Sigmoid colon (tissue), 7 donors: Measurements from ENCODE around the gene GRB2. TPM values are rescaled to one million over a fixed set of nuclear protein-coding genes. Genes with fewer than 3 reads are reported as not detected.

ENCODE experiments used
- DNase-seq: peaks from one replicate; pipeline ENCODE4 v3.0.0-alpha.2; 2019
- H3K27ac ChIP-seq, 4 donors: fragments of 200-600 bp; sonication (generic); one replicate each; pipeline ENCODE4 v1.5.1; 2016 to 2019; ENCODE audit warnings: mild to moderate bottlenecking in 1 of 4
- H3K27me3 ChIP-seq, 3 donors: fragments of 200-600 bp; sonication (generic); one replicate each; pipeline ENCODE4 v1.5.1; 2019; ENCODE audit warnings: mild to moderate bottlenecking in 1 of 3
- H3K36me3 ChIP-seq, 4 donors: fragments of 200-600 bp; sonication (generic); one replicate each; pipeline ENCODE4 v1.5.1; 2016 to 2019
- H3K4me1 ChIP-seq, 4 donors: fragments of 200-600 bp; sonication (generic); one replicate each; pipeline ENCODE4 v1.5.1; 2017 to 2019
- H3K4me3 ChIP-seq, 4 donors: fragments of 200-600 bp; sonication (generic); one replicate each; pipeline ENCODE4 v1.5.1; 2017 to 2019; ENCODE audit warnings: mild to moderate bottlenecking in 2 of 4, moderate library complexity in 1 of 4
- H3K9me3 ChIP-seq, 4 donors: fragments of 200-600 bp in 3 of 4; sonication (generic) in 3 of 4; one replicate each; pipeline versions ENCODE4 v1.5.1 to v1.6.1; 2013 to 2019
- EP300 ChIP-seq, 4 donors: sonication (generic); formaldehyde crosslinking; IDR thresholded peaks; one replicate each; pipeline ENCODE4 v1.6.1; 2017; ENCODE audit warnings: antibody characterized with exemption in 4 of 4
- POLR2A ChIP-seq, 2 donors: fragments of 450-650 bp; IDR thresholded peaks; one replicate each; pipeline ENCODE4 v1.6.1; 2016; ENCODE audit warnings: antibody characterized with exemption in 2 of 2, mild to moderate bottlenecking in 2 of 2, moderate library complexity in 2 of 2
- POLR2AphosphoS5 ChIP-seq, 4 donors: sonication (generic); formaldehyde crosslinking; IDR thresholded peaks; one replicate each; pipeline ENCODE4 v1.6.1; 2017; ENCODE audit warnings: antibody characterized with exemption in 4 of 4
- WGBS, 2 donors: extraction: QIAGEN DNeasy Blood & Tissue Kit; methylation state at CpG; one replicate each; pipeline ENCODE4 v1.1.7; 2013; 5-methylcytosine and 5-hydroxymethylcytosine counted together
- intact Hi-C: fragments of 100-400 bp; cut with DNase I; formaldehyde crosslinking; loops from one replicate; pipeline ENCODE4 v1.15.1; 2023
- polyA plus RNA-seq, 3 donors: library from polyadenylated mRNA; stranded (reverse); fragments of 200-250 nt; gene quantifications; one replicate each; pipeline ENCODE4 v1.2.3, GENCODE V29; 2013
- total RNA-seq, 4 donors: library from RNA; depleted of rRNA; stranded (reverse); fragments of >200 nt; gene quantifications; one replicate each; pipeline ENCODE4 v1.1.0, GENCODE V29; 2016
- TF ChIP-seq, protein P1 (sequence below), 4 experiments: fragments of 450-650 bp in 3 of 4; fragments of 200-600 bp in 1 of 4; IDR thresholded peaks; one replicate each; pipeline ENCODE4 v1.5.1; 2016 to 2019; ENCODE audit warnings: antibody characterized with exemption in 4 of 4, mild to moderate bottlenecking in 3 of 4, moderate library complexity in 2 of 4
- donor health status: healthy with polysubstance abuse.
- donor health status: Bipolar disorder and iron deficiency.
- donor health status: healthy.

GRB2 gene
- total and polyA plus RNA-seq, 7 donors: 56.5 to 103 (median 81.3) TPM

DNA sequence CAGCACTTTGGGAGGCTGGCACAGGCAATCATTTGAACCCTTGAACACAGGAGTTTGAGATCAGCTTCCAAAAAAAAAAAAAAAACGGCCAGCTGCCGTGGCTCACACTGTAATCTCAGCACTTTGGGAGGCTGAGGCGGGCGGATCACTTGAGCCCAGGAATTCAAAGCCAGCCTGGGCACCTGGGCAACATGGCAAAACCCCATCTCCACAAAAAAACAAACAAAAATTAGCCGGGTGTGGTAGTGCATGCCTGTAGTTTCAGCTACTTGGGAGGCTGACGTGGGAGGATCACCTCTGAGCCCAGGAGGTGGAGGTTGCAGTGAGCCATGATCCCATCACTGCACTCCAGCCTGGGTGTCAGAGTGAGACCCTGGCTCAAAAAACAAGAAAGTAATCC lies 39.0 kb downstream of the GRB2 start:
- Histone ChIP-seq H3K4me3 (no peak overlapping the region), H3K27ac (no peak overlapping the region), H3K4me1 (peaks cover 0 to 78% (median 63%) of the 10 kb centered on the region in 4 donors), H3K9me3 (no peaks in the 10 kb centered on the region), H3K27me3 (no peaks in the 10 kb centered on the region), H3K36me3 (no peaks in the 10 kb centered on the region)
- 26 to 61% methylated on average over 6 of the region's 6 CpGs for WGBS, 2 donors
- no peak for DNase-seq
- TF ChIP-seq POLR2AphosphoS5 (IDR thresholded peaks at IDR 0.05): no peak
- TF ChIP-seq POLR2A (IDR thresholded peaks at IDR 0.05): no peak
- TF ChIP-seq, protein P1, sequence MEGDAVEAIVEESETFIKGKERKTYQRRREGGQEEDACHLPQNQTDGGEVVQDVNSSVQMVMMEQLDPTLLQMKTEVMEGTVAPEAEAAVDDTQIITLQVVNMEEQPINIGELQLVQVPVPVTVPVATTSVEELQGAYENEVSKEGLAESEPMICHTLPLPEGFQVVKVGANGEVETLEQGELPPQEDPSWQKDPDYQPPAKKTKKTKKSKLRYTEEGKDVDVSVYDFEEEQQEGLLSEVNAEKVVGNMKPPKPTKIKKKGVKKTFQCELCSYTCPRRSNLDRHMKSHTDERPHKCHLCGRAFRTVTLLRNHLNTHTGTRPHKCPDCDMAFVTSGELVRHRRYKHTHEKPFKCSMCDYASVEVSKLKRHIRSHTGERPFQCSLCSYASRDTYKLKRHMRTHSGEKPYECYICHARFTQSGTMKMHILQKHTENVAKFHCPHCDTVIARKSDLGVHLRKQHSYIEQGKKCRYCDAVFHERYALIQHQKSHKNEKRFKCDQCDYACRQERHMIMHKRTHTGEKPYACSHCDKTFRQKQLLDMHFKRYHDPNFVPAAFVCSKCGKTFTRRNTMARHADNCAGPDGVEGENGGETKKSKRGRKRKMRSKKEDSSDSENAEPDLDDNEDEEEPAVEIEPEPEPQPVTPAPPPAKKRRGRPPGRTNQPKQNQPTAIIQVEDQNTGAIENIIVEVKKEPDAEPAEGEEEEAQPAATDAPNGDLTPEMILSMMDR (IDR thresholded peaks at IDR 0.05): no peak
- intact Hi-C loops: no loop called here

DNA sequence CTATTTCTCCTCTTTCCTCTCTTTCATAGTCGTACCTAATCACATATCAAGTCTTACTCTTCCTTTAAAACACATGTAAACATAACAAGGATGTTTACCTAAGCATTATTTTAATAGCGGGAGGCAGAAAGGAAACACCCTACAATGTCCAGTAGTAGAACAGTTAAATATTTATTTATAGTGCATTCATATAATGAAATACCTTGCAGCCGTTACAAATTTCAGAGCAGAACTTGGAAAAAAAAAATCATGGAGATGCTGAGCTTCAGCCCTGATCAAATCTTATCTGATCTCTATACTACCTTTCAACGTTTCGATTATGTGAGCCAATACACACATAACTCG lies 39.6 kb downstream of the GRB2 start:
- WGBS, 2 donors: 22 to 51% methylated on average over 6 of the region's 6 CpGs
- Histone ChIP-seq H3K4me3 (no peak overlapping the region), H3K9me3 (no peaks in the 10 kb centered on the region), H3K27me3 (no peaks in the 10 kb centered on the region), H3K27ac (no peak overlapping the region), H3K4me1 (peaks cover 0 to 78% (median 63%) of the 10 kb centered on the region in 4 donors), H3K36me3 (no peaks in the 10 kb centered on the region)
- intact Hi-C loops: no loop called here
- DNase-seq: no peak
- no peak for TF ChIP-seq POLR2A (IDR thresholded peaks at IDR 0.05)
- TF ChIP-seq, protein P1 (IDR thresholded peaks at IDR 0.05): no peak
- TF ChIP-seq EP300 (IDR thresholded peaks at IDR 0.05): no peak
- TF ChIP-seq POLR2AphosphoS5 (IDR thresholded peaks at IDR 0.05): no peak

DNA sequence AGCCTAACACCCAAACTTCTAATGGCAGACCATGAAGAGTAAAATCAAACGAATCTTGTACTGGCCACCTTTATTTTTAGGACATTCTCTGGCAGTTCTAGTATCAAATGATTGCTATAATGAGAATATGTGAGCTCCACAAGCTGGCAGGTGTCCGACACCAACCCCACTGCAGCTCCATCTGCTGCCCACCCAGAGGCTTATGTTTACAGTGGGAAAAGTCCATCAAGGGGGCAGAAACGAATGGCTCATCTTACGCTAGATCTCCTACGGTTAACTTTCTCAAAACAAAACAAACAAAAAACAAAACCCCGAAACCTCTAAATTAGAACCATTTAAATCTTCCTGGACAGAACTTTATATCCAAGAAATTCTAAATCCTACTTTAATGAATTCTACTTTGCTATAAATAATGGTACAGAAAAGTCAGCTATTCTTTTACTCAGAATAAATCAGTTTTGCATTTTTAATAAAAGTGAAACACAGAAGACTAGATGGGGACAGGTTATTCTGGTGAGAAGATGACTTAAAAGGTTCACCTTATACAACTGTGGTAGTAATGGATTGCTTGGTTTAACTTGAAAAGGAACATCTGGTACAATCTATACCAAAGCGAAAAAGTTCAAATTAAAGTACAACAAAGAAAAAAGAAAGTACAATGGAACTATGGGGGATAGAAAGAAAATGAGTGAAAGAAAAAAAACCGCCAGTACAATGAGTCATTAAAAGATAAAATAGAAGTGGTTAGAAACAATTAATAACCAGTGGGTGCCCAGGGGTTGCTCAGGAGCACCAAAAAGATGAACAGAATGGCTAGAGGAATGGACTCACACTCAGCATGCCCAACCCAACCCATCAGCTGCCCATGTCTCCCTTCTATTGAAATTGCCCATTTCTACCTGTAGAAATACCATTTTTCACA lies 40.2 kb downstream of the GRB2 start:
- no peak overlapping the region for H3K27ac ChIP-seq
- WGBS, 2 donors: 74 to 82% methylated on average over 8 of the region's 8 CpGs
- no peaks in the 10 kb centered on the region for H3K9me3 ChIP-seq
- DNase-seq: no peak
- no peak overlapping the region for H3K4me3 ChIP-seq
- intact Hi-C loops: no loop called here
- no peak for TF ChIP-seq EP300 (IDR thresholded peaks at IDR 0.05)
- TF ChIP-seq, protein P1 (IDR thresholded peaks at IDR 0.05): no peak
- TF ChIP-seq POLR2A (IDR thresholded peaks at IDR 0.05): no peak
- TF ChIP-seq POLR2AphosphoS5 (IDR thresholded peaks at IDR 0.05): no peak
- no peaks in the 10 kb centered on the region for H3K36me3 ChIP-seq
- peaks cover 0 to 78% (median 63%) of the 10 kb centered on the region in 4 donors for H3K4me1 ChIP-seq
- no peaks in the 10 kb centered on the region for H3K27me3 ChIP-seq

DNA sequence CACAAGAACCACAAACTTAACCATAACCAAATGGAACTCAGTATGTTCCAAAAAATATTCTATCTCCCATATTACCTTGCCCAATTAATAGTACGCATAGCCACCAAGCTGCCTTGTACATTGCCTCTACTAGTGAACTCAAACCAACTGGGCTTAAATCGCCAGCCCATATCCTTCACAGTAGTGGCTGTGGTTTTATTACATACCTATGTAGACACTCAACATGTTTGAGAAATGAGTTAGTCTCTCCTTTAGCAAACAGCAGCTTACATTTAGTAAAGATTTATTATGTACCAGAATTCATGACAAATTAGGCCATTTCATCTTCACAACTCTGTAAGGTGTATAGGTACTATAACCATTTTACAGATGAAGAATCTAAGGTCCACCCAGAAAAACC lies 41.4 kb downstream of the GRB2 start:
- Histone ChIP-seq H3K27me3 (no peaks in the 10 kb centered on the region), H3K4me3 (no peak overlapping the region), H3K27ac (no peak overlapping the region), H3K36me3 (no peaks in the 10 kb centered on the region), H3K9me3 (no peaks in the 10 kb centered on the region), H3K4me1 (peaks cover 0 to 67% (median 55%) of the 10 kb centered on the region in 4 donors)
- WGBS, 2 donors: 80% methylated on average over 2 of the region's 2 CpGs
- TF ChIP-seq, protein P1 (IDR thresholded peaks at IDR 0.05): no peak
- TF ChIP-seq POLR2A (IDR thresholded peaks at IDR 0.05) (no peak), POLR2AphosphoS5 (IDR thresholded peaks at IDR 0.05) (no peak), EP300 (IDR thresholded peaks at IDR 0.05) (no peak)
- DNase-seq: no peak
- intact Hi-C loops: loop anchor here (5.0 kb wide), 1 partner anchor 33 kb away; no protein-coding TSS in a partner anchor
